CD4-positive, alpha-beta T cell treated with Interleukin-17A for 1 hour (primary cell): ENCODE results near the gene RPS6KA4.

ENCODE experiments used
- DNase-seq: peaks from one replicate; pipeline ENCODE4 v3.0.0-alpha.2; 2020

RPS6KA4 gene

DNA sequence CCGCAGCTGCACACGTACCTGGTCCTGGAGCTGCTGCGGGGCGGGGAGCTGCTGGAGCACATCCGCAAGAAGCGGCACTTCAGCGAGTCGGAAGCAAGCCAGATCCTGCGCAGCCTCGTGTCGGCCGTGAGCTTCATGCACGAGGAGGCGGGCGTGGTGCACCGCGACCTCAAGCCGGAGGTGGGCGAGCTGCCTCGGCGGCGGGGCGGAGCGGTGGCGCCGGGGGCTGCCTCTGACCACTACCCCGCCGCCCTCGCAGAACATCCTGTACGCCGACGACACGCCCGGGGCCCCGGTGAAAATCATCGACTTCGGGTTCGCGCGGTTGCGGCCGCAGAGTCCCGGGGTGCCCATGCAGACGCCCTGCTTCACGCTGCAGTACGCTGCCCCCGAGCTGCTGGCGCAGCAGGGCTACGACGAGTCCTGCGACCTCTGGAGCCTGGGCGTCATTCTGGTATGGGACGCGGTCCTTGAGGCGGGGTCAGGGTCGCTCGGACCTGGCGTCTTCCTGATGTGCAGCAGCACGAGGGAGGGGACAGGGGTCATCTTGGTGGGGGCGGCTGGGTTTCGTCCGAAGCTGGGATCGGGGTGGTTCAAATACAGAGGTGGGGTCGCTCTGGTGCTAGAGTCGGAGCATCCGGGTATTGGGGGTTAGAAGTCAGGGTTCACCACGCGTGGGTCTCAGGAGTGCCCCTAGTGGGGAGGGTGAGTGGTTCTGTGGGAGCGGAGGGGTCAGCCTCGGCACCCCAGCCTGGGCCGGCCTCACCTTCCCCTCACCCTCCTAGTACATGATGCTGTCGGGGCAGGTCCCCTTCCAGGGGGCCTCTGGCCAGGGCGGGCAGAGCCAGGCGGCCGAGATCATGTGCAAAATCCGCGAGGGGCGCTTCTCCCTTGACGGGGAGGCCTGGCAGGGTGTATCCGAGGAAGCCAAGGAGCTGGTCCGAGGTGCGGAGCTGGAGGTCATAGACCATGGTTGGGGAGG, 10.8 kb downstream of the RPS6KA4 start:
- DNase-seq: no peak

DNA sequence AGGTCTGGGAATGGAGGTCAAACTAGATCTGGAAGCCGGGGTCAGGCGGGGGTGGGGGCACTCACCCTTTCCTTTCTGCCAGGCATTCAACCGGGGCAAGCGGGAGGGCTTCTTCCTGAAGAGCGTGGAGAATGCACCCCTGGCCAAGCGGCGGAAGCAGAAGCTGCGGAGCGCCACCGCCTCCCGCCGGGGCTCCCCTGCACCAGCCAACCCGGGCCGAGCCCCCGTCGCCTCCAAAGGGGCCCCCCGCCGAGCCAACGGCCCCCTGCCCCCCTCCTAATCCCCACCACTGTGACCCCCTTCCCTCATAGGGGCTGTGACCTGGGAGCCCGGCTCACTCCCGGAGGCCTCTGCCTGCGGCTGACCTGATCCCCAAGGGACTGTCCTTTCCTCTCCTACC, 12.2 kb downstream of the RPS6KA4 start:
- no peak for DNase-seq

DNA sequence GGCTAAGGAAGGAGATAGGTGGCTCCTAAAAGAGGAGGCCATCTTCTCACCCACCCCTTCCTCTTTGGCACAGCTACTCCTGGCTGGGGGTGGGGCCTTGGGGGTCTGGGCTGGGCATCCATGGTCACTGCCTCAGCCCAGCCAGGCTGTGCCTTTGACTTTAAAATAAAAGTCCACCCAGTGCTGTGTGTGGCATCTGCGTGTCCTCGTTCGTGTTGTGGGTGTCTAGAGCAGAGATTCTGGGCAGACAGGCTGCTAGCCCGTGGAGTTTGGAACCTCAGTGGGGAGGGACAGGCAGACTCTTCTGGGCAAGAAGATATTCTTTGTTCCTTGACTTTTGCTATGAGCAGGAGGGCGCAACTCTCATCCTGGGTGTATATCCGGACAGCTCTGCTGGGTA, 13.1 kb downstream of the RPS6KA4 start:
- no peak for DNase-seq

DNA sequence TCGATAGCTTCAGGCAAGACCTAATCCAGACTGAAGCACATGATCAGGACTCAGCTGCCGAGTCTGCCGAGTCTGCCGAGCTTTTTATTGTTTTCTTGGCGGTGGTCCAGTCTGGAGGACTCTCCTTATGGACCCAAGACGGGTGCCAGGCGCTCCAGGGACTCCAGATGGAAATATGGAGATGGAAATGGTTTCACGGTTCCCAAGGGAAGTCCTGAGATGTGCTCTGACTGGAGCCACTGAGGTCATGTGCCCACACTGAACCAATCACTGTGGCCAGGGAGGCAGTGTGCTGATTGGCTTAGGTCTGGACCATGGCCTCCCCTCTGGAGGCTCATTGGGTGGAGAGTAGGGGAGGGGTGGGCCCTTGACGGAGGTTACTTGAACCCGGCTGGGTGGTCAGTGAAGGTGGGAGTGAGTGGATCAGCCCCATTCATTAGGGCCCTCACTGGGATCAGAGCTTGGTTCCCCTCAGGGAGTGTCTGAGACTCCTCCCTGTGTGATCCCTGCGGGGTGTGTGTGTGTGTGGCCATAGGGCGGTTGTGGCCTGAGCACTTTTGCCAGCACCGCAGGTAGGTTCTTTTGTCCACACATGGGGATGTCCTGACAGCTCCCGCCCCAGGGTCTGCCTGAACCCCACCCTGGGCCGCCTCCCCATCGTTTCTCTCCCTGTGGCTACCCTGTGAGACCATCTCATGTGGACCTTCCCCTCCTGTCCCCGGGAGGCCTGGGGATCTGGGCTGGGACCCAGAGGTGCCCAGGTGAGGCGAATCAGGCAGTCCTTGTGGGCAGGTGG, 14.0 kb downstream of the RPS6KA4 start:
- DNase-seq: no peak

DNA sequence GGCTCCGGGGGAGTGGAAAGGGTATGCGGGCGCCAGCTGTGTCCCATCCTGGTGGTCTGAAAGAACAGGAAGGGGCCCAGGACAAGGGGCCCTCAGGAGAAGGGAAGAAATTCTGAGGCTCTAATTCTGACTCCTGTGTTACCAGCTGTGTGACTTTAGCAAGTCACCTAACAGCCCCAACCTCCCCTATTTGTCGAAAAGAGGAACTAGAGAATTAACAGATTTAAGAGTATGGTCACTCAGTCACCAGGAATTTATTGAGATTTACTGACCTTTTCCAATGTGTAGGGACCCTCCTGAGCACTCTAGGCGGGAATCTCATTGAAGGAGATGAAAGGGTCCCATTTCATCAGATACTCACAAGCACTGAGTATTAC, 14.6 kb downstream of the RPS6KA4 start:
- no peak for DNase-seq

DNA sequence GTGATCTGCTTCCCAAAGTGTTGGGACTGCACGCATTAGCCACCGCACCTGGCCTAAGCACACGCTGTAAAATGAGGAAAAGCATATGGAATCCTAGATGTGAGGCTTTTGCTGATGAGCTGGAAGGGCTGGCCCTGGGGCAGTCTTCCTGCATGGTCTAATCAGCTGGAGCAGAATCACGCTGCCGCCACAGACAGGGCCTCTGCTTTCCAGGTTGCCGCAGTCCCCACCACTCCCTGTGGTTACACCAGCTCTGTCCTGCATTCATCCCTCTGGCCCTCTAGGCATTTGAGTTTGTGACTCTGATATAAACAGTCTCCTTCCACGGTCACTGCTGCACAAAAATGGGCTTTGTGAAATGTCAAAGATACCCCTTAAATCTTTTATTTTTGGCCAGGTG, 17.1 kb downstream of the RPS6KA4 start:
- no peak for DNase-seq

DNA sequence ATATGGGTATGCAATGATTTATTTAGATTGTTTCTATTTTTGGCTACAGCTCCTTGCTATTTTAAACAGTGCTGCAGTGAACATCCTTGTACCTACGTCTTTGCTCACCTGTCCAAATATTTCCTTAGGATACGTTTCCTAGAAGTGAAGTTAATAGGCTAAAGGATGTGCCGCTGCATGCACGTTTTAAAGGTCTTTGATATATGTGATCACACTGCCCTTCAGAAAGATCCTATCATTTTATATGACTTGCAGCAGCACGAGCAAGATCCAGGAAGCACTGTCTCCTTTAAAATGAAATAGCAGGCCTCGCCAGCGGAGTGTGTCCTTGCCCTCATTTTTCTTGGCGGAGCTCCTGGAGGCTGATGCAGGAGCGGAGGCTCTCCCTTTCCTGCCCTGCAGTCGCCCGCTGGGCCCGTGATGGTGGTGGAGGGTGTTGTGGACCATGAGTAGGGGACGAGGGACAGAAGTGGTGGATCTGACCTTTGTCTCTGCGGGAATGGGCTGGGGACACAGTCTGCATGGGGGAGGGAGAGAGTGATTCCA, 19.4 kb downstream of the RPS6KA4 start:
- DNase-seq: no peak

DNA sequence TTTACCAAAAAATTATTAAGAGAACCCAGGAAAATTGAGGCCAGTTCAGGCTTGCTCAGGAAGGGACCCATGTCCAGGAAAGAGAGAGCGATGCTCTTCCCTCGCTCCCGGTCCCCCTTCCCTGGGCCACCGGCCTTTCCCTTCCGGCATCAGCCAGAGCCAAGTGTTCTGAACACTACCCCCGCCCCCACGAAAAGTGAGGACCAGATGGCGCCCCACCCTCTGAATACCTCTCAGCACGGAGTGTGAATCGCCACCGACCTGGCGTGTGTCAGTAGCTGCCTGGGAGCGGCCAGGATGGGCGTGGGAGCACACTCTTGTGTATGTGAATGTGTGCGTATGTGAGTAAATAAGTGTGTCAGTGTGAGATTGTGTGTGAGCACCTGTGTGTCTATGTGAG, 20.2 kb downstream of the RPS6KA4 start:
- DNase-seq: no peak

DNA sequence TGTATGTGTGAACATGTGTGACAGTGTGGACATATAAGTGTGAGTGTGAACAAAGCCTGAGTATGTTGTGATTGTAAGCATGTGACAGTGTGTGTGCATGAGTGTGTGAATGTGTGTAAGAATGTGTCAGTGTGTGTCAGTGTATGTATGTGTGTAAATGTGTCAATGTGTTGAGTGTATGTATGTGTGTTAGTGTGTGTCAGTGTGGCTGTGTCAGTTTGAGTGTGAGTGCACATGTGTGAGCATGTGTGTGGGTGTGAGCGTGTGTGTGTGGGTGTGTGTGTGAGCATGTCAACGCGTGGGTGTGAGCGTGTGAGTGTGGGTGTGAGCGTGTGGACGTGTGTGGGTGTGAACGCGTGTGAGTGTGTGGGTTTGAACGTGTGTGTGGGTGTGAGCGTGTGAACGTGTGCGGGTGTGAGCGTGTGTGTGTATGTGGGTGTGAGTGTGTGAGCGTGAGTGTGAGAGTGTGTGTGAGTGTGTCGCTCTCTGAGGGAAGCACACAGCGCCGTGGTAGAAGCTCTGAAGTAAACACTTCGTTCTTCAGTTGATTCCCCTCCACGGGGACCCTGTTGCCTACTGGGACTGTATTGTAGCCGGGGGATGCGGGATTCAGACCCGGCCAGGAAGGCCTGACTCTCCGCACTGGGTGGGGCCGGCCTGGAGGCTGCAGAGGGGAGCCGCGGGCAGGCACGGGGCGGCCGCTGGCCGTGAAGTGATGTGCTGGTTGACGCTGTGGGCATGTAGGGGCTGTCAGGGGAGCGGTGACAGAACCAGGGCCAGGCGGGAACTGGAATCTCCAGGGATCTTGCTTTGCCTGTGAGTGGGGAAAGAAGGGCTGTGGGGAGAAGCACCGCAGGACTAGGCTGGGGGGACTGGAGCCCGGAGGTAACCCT, 21.1 kb downstream of the RPS6KA4 start:
- no peak for DNase-seq

DNA sequence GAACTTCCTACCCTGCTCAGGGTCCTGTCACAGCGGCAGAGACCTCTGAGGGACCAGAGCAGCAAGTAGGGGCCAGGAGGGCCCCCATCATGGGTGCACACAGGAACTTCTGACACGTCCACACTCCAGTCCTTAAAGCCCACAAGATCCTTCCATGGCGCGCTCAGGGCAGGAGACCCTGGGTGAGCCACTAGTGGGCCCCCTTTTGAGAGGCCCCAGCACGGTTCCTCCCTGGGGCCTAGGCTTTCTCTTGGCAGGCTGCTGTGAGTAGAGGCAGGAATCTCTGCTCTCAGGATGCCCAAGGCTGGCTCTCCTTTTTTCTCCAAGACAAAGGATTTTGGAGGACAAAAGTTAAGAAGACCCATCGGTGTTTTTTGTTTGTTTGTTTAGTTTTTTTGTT, 22.4 kb downstream of the RPS6KA4 start:
- DNase-seq: no peak

DNA sequence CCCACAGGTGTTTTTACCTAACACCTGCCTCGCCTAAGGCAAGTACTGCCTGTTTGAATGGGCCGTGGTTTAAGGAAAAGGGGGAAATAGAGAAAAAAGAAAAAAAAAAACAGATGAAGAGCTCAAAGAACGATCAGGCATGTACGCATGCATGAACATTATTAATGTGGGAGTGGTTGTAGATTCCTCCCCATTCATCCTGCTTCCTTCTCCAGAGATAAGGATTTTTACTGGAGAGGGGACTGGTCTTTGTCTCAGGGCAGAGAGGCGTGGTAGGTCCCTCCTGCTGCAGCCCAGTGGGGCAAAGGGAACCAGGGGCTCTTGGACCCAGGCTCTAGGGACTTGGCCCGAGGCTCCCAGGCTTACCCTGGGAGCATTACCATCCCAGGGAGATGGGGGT, 23.1 kb downstream of the RPS6KA4 start:
- no peak for DNase-seq

DNA sequence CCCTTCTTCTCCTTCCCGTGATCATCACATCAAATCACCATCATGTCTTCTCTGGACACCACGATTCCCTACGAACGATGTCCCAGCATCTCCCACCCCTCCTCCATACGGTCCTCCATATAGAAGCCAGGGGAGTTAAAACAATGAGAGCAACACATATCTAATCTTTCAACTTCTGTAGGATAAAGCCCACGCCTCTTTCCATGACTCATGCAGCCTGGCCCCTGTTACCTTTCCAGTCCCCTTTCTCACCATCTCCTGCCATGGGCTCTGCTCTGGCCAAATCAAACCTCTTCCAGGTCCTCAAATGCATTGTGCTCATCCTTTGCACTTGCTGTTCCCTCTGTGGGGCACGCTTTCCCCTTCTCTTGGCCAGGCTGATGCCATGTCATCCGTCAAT, 23.6 kb downstream of the RPS6KA4 start:
- DNase-seq: no peak

DNA sequence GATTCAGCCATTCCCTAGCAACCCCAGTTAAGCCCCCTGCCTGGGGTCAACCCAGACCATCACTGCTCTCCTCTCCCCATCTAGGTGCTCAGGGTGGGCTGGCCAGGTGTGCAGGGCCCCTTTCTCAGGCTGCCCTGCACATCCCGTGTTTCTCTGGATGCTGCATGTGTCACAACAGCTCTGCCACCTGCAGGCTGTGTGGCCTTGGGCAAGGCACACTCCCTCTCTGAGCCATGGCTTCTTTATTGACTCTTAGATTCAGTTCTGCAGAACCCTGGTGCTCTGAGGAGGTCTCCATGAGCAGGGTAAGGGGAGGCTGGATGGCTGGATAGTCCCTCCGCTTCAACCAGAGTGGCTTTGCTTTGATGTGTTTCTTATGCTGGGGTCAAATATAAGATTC, 24.6 kb downstream of the RPS6KA4 start:
- DNase-seq: no peak

DNA sequence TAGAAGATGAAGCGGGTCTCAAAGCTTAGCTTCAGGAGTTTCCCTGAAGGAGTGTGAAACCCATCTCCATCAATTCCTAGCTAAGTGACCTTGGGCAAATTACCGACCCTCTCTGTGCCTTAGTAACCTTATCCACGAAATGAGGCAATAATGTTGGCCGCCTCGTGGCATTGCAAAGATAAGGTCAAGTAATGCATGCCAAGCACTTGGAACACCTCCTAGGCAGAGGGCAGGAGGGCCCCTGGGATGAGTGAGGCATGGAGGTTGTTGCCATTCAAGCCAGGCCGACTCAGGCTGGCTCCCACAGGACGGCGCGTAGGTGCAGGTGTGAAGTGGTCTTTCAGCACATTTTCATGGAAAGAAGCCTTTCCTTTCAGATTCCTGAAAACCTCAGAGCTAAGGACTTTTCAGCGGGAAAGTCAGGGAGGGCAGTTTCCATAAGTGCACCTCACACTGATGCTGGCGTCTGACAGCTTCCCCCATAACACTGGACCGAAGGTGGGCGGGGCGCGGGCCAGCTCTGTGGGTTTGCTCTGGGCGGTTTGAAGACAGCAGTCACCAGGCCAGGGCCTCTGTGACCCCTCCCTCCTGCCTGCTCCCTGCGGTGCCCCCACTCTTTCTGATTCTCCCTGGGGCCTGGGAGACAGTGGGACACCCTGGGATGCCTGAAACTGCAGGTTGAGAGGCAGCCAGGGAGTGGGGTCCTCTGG, 25.2 kb downstream of the RPS6KA4 start:
- no peak for DNase-seq

DNA sequence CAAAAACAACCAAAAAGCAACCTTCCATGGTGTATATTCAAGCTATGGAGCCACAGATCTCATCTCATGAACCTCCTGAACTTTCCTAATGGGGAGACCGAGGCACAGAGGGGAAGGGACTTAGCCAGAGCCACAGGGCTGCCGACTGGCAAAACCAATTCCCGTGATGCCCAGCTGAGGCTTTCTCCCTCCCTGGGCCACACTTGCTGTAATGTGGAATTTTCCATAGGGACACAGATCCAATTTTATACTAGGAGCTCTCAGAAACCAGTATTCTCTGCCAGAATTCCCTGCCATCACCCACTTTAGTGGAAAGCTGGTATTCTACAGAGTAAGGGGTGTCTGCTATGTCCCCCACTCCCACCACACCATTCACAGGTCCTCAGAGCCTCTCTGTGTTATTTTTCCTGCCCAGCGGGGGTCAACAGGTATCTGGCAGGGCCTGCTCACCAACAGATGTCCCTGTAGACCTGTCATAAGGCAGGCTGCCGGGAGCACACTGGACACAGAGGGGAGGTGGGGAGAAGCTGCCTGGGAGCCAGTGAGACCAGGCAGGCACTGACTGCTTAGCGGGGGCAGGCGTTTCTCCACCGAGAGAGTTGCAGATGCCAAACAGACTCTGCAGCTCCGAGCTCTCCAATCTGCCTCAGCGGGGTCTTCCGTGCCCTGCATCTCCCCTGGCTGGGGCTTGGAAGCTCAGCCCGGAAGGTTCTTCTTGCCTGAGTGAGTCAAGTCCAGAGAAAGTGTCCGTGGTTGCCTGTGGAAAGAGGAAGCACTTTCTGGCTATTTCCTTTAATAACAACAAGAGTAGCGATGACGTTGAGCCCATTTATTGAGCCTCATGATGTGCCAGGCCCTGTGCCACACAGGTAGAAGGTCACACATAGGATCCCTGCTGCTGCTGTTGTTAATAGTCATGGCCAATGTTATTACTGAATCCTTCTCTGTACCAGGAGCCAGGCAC, 26.3 kb downstream of the RPS6KA4 start:
- DNase-seq: no peak

DNA sequence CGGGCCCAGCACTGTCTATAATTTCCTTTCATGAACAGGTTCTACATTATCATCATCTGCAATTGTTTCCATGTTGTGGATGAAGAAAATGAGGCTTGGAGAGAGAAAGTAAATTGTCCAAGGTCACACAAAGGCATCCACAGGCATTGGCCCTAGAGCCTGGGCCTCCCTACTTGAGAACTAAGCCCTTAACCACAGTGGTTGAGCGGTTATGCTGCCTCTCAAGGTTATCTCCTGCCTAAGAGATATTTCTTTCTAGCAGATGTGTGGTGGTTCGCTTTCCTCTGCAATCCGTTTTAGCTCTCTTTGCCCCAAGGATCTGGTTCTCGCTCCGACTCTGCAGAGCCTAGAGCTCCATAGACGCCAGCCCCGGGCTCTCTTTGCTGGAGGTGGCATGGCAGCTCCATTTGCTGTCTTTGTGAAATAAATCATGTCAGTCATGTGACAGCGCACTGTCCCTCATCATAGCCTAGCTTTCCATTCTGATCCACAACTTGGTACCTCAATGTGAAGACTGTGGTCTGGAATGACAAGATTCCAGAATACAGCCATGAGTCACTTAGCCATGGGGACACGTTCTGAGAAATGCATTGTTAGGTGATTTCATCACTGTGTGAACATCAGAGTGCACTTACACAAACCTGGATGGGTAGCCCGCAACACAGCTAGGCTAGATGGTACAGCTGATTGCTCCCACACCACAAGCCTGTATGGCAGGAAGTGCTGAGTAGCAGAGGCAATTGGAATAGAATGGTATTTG, 27.2 kb downstream of the RPS6KA4 start:
- DNase-seq: no peak

DNA sequence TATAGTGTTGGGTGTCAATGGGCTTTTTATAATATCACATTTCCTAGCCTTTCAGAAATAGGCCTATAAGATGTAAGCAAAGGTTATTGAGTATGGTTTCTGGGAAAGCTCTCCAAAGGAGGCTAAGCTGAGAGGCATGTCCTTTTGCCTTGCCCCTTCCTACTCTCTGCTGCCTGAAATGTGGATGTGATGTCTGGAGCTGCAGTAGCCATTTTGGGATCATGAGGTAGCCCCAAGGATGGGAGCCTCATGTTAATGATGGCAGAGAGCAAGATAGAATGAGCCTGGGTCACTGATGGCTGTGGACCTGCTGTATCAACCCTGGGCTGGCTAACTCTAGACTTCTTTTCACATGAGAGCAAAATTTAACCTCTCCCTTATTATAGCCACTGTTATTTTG, 29.0 kb downstream of the RPS6KA4 start:
- no peak for DNase-seq

DNA sequence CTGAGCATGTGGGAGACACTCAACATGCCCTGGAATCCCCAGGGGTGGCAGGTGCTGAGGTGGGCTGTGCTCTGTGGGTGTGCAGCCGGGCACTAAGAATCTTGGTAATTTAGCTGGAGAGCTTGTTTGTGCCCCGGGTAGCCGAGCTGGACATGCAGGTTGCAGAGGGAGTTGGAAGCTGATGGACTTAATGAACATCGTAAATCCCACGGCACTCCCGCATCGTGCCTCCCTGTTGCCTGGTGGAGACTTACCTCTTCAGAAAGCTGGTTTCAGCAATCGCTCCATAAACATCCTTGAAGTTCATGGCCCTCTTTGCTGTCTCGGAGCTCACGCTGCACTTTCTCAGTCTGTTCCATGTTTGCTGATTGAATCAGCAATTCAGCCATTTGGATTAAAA, 29.9 kb downstream of the RPS6KA4 start:
- DNase-seq: no peak

DNA sequence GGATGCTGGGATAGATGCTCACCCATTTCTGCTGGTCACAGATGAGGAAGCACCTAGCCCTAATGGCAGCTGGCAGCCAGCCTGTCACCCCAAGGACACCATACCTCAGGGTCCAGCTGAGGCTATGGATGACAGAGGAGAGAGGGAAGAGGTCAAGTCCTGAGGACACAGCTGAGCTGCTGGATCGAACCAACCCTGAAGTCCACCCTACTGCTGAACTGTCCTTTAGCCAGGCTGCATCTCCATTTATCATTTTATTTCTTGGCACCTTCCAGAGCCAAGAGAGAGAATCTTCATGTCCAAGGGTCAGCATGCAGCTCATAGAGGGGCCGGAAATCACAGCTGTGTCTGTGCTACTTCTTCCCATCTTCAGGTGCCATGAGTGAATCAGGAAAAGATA, 30.9 kb downstream of the RPS6KA4 start:
- no peak for DNase-seq

DNA sequence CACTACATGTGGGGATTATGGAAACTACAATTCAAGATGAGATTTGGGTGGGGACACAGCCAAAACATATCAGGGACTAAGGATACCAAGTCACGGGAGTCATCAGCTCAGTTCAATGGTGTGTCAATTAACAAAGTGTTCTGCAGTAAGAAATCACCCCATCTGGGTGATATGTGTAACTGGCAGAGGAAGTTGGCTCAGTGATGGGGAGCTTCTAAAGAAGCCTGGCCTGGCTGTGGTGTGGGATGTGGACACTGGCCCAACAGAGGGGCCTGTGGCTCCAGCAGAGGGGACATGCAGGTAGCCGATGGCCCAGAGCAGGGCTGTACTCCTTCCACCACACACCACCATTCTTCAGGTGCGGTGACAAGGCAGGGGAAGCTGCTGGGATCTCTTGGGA, 31.6 kb downstream of the RPS6KA4 start:
- DNase-seq: no peak
